ENCODE data around the gene ARHGAP35. TPM values are rescaled to one million over a fixed set of nuclear protein-coding genes. Genes with fewer than 3 reads are reported as not detected.

Gene ARHGAP35
- total RNA-seq, 1 donor from 2014 or later = 29.9 TPM

DNA sequence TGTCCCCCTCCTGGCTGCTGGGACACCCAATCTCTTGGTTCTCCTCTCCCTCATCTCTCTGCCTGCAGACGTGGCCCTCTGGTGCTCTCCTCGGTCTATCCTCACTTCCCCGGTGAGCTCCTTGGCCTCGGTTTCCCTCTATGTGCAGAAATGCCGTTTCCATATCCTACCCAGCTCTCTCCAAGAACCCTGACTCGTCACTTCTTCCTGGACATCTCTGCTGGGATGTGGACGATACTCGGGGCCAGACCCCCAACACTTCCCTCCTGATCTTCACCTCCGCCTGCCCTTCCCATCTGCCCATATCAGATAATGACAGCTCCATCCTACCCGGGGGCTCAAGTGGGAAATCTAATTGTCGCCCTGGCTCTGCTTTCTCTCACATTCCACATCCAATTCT is 18.0 kb upstream of the ARHGAP35 start:
- intact Hi-C loops (cut with micrococcal nuclease) = loop anchor here (5.0 kb wide), 1 partner anchor 55 kb away; the partner anchor contains the start of gene SLC1A5

DNA sequence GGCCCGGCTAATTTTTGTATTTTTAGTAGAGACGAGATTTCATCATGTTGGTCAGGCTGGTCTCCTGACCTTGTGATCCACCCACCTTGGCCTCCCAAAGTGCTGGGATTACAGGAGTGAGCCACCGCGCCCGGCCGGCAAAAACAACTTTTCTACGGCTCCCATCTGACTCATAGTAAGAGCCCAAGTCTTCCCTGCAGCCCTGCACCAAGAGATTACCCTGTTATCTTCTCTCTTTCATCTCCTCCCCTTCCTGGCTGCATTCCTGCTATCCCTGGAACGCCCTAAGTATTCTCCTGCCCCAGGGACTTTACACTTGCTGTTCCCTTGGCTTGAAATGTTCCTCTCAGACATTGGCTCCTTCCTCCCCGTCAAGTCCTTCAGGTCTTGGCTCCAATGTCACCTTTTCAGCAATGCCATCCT is 16.7 kb upstream of the ARHGAP35 start:
- intact Hi-C loops (cut with micrococcal nuclease) = loop anchor here (5.0 kb wide), 1 partner anchor 57 kb away; the partner anchor contains the start of gene SLC1A5

DNA sequence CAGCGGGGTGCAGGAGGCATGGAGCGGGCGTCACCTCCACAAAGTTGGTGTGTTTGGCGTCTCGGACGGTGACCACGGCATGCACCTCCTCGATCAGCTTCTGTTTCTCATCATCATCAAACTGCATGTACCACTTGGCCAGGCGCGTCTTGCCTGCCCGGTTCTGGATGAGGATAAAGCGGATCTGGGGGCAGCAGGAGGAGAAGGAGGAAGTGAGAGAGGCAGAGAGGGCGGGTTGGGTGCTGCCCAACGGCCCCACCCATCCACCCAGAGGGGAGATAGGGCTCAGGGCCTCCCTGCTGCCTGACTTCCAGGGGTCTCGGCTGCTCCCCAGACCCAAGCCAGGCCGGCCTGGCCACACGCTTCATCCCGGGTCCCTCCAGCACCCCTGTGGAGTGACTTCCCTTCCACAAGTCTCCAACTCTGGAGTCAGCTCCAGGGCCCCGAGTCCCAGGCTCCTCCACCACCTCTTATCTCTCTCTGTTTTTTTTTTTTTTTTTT is 14.8 kb upstream of the ARHGAP35 start:
- intact Hi-C loops (cut with micrococcal nuclease) = no loop called here

DNA sequence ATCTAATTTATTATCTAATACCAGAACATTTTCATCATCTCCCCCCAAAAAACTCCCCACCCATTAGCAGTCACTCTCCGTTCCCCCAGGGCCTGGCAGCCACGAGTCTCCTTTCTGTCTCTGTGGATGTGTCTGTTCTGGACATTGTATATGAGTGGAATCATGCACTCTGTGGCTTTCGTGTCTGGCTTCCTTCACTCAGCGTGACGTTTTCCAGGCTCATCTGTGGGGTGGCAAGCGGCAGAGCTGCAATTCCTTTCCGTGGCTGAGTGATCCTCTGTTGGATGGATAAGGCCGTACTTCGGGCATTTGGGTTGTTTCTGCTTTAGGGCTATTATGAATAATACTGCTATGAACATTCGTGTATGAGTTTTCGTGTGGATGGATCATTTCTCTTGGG is 13.3 kb upstream of the ARHGAP35 start:
- intact Hi-C loops (cut with micrococcal nuclease) = no loop called here

DNA sequence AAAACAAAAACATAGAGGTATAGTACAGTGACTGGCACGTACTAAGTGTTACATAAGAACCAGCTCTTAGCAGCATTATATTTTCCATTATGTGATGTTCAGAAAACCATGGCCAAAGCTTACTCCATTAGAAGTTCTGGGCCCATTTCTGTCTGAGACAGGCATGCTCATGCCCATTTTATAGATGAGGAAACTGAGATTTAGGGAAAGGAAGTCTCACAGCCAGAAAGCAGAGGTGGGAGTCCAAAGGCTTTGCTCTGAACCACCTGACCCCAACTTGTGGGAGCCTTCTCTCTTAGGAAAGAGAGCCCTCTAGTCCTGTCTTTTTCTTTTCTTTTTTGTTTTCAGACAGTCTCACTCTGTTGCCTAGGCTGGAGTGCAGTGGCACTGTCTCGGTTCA is 12.4 kb upstream of the ARHGAP35 start:
- intact Hi-C loops (cut with micrococcal nuclease) = no loop called here

DNA sequence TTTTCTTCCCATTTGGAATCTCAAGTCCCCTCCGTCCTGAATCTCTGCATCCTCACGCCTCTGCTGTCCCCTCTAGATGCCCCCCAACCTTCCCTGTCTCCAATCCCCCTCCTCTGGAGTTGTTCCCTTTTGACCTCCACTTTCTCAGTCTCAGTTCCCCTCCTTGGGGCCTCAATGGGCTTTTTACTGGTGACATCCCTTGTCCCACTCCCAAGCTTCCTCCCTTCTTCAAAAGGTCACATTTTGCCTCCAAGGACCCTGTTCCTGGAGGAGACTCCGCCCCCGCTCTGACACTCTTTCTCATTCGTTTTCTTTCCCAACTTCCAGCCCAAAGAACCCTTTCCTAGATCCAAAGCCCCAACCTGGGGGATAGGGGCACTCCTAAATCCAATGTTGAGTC is 11.2 kb upstream of the ARHGAP35 start:
- intact Hi-C loops (cut with micrococcal nuclease) = loop anchor here (1.0 to 2.0 kb wide), 3 partner anchors 11 to 199 kb away; partner anchors contain the start of genes ARHGAP35 and TMEM160

DNA sequence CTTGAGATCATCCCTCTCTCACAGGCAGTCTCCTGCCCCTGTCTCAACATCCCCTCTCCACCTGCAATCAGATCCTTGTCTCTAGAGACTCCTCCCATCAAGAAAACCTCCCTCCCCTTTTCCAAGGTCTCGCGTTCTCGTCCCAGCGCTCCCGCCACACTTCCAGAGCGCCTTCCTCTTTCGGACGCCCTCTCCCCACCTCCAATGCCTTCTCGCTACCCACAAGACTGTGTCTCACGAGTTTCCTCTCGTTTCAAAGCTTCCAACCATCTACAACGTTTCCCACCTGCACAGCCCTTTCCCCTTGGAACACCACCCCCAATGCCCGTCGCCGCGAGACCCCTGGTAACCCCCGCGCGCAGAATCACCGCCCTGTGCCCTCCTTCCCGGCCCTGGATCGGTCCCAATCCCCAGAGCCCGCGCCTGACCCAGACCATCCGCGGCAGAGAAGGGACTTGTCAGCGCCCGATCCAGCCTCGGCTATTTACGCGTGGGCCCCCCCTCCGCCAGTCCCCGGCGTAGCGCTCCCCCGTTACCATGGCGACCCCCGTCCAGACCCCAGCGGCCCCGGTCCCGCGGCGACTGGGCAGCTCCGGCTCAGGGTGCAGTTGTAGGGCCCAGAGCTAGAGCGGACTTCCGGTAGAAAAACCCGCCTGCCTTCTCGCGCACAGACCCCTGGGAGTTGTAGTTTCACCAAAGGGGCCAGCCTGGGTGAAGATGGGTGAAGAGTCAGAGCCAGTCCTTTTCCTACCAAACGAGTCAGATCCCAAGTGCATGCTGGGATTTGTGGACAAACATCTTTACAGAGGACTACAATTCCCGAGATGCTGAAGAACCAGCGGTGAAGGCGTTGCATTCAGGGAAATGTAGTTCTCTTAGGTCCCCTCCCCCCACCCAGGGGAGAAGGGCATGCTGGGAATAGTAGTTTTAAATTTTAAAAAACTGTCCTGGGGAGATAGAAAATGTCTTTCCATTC is 10.3 kb upstream of the ARHGAP35 start, which contains the start of gene AP2S1:
Gene AP2S1 (minus strand): TSS at position 619 of the 976 bp plus-strand sequence. CDS start 80 bp downstream, at position 539.
- intact Hi-C loops (cut with micrococcal nuclease) = loop anchor here (1.0 to 2.0 kb wide), 3 partner anchors 10 to 198 kb away; partner anchors contain the start of genes ARHGAP35 and TMEM160

DNA sequence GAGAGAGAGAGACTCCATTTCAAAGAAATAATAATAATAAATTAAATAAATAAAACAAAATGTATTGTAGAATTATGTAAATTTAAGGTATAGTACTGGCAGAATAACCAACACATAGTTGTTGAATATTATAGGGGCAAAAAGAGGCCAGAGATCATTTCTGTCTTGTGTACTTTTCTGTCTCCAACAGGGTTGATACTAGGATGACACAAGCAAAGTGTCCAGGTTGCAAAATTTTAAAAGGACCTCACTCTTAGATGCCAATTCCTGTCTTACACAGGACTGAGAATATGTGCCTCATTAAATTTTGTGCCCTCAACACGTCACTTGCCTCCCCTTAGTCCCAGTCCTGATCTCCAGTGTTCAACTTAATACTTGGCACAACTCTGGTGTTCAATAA is 8.0 kb upstream of the ARHGAP35 start:
- intact Hi-C loops (cut with micrococcal nuclease) = no loop called here

DNA sequence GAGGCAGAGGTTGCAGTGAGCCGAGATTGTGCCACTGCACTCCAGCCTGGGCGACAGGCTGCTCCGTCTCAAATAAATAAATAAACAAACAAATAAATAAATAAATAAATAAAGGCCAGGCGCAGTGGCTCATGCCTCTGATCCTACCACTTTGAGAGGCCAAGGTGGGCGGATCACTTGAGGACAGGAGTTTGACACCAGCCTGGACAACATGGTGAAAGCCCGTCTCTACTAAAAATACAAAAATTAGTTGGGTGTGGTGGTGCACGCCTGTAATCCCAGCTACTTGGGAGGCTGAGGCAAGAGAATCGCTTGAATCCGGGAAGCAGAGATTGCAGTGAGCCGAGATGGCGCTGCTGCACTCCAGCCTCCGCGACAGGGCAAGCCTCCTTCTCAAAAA is 6.1 kb upstream of the ARHGAP35 start:
- intact Hi-C loops (cut with micrococcal nuclease) = loop anchor here (5.0 kb wide), 1 partner anchor 1508 kb away; the partner anchor contains the start of genes SYNGR4 and TMEM143

DNA sequence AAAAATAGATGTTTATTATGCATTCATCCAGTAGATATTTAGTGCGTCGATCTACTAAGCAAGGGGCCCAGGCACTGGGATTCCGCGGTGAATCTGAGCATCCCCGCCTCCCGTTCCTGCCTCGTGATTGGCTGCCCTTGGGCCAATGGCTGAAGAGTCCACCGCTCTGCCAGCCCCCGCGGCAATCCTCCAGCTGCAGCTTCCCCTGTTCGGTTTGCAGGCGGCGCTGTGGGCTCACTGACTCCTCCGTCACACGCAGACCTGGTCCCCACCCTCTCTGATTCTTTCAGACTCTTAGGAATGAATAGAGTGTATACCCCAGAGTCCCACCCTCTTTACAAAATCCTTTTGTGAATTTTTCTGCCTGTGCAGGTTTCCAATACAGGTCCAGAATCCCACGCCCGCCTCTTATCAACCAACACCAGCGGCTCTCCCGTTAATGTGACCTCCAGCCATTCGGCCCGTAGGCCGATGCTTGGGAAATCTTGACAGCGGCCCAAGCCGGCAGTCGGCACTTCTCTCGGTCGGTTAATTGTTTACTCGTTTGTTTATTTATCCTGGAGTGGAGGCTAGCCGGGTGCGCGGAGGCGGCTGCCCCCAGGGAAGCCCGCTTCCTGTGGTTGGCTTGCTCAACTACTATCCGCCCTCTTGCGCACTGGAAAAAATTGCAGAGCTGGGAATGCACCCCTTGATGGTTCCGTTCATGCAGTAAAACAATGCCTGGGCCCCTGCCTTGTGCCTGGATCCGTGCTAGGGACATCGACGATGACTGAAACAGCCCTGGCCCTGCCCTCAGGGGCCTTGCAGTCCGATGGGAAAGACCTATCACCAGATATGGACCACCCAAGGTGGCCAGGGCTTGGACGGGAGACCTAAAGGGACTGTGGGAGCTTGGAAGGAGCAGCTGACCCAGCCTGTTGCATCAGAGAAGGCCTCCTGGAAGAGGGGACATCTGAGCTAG is 4.5 kb upstream of the ARHGAP35 start:
- intact Hi-C loops (cut with micrococcal nuclease) = loop anchor here (1.0 to 5.0 kb wide), 4 partner anchors 99 to 1506 kb away; partner anchors contain the start of genes SYNGR4, TMEM143 and ZC3H4

DNA sequence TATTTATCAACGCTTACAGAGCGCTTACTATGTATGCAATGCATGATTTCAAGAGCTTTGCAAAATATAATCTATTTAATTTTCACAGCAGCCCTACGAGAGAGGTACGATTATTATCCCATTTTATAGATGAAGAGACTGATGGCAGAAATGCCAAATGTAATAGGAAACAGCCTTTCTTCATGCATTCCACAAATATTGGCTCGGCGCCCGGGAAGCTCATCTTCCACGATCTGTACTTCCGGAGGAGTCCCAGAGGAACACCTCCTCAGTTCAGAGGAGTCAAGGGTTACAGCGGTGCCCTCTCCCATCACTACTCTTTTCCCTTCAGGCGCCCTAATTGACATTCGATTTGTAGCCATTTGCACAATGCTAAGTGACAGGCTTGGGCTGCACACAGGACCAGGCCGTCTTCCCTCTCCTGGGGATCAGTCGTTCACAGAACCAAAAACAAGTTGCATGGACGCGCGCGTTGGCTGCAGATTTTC is 1.1 kb upstream of the ARHGAP35 start:
- intact Hi-C loops (cut with micrococcal nuclease) = loop anchor here (1.0 to 5.0 kb wide), 4 partner anchors 9 to 1503 kb away; partner anchors contain the start of genes AP2S1, SYNGR4 and TMEM143

DNA sequence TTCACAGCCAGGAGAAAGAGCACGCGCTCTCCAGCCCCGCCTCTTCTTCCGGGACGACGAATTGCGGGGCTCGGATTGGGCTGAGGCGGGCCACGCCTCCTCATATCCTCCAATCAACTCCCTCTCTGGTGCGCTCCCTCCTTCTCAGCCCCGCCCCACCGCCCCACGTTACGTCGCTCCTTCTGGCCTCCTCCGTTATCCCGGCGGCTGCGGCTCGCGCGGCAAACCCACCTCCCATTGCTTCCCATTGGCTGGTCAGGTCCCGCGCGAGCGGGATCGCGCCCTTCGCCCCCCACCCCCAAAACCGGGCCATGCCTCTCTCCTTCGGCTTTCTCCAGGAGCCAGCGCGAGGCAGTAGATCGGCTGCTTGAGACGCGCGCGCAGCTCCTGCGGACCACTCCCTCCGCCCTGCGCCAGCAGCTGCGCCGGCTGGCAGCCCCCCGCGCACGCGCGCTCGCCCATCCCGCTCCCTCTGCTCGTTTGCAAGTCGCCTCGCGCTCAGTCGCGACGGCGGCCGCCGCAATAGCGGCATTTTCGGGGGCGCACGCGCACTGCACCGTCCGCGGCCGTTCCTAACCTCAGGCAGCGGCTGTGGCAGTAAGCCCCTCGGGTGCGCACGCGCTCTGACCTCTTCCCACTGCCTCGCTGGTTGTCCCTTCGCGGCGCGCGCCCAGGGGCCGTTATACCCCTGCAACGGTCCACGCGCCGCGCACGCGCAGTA is 512 bp upstream of the ARHGAP35 start:
- intact Hi-C loops (cut with micrococcal nuclease) = loop anchor here (1.0 to 2.0 kb wide), 3 partner anchors 10 to 95 kb away; partner anchors contain the start of gene AP2S1

DNA sequence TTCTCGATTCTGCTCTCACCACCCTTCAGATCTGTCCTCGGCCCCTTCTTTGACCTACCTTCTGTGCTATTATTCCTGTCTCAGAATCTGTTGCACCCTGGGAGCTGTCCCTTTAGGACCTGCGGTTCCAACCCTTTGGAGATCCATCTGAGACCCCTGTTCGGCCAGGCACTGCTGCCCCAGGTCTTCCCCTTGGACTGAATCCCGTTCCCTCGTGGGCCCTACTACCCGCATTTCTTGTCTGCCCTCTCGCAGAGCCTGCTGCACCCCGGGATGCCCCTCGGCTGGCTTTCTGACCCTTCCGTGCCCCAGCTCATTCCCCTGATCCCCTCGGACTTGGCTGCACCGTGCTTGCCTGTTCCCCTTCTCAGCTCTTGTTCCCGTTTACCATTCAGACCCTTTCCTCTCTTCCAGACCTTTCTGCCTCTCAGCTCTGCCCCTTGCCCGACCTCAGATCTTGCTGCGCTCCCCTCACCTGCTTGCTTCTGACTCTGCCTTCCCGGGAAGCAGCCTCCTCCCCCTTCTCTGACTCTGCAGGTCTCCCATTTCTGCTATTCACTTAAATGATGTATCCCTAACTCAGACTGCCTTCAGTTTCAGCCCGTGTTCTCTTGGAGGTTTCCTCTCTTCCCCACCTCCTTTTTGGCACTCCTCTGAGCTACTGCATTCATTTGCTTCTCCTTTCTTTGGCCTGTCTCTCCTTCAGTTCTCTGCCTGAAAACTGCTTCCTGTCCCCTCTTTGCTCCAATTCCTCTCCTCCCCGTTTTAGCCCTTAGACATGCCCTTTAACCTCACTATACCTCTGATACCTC is 1.1 kb downstream of the ARHGAP35 start:
- intact Hi-C loops (cut with micrococcal nuclease) = loop anchor here (2.0 kb wide), 1 partner anchor 75 kb away; no protein-coding TSS in a partner anchor

DNA sequence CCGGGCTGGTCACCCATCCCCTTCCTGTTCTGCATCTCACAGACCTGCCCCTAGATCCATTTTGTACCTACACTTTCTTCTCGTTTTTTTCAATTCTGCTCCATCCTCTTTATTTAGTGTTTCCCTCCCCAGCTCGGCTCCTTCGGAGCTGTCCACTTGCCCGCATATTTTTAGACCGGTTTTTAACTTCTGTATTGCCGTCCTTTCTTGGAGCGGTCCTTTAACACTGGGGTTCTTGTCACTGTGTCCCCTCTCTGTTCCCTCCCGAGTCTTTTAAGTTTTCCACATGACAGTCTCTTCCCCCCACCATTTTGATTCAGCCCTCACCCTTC is 1.7 kb downstream of the ARHGAP35 start:
- intact Hi-C loops (cut with micrococcal nuclease) = no loop called here

DNA sequence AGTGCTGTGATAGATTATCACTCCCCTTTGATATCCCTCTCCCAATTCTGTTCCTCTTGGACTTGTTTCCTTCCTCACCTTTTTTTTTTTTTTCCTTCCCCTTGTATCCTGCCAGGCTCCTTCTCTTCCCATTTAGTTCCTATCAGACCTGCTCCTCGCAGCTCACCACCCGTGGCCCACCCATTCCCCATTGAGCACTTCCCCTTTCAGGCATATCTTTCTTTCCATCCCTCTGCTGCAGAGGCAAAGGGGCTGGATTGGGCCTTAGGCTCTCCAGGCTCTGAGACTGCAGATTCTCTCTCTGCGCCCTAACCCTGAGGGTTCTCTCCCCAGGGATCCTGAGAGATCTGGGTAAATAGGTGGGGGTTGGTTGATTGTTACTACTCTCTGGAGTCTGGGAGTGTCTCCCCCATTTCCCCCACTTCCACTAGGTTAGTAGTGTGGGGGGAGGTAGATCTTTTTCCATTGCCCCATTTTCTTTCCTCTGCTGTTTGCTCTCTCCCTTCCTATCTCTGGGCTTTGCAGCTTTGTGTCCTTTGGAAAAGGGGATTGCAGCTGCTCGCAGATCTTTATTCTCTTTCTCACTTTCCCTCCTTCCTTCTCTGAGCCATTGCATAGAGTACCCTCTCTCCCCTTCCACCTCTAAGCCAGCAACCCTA is 2.3 kb downstream of the ARHGAP35 start:
- intact Hi-C loops (cut with micrococcal nuclease) = no loop called here

DNA sequence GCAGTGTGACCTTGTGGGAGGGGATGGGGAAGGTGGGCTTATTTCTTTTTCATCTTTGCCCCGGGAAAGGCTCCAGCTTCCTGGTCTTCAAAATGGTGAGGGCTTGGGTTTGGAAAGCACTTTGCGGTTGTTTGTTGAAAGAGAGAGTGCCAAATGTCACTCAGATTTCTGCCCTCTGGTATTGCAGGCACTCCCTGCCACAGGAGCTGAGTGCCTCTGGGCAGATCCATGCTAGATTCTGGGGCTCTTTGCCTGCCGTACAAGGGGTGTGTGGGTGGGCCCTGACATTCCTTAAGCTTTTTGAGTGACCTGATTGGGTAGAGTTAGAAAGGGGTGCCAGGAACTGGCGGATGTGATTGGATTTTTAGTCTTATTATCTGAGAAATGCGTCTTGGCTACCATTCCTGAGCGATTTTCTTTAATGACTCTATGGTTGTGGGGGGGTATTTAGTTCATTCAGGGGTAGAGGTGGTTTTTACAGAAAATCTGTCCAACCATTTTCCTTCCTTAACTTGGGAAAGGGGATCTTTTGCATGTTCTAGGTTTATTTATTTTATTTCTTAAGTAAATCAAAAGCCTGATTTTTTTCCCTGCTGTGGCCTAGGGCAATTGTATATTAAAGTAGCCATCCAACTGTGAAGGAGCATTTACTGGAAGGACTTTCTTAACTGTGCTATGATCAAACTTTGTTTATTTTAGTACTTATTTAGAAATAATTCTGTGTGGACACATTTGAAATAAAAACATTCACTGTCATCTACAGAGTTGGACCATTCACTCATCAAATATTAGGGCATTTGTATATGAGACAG is 3.2 kb downstream of the ARHGAP35 start:
- intact Hi-C loops (cut with micrococcal nuclease) = no loop called here

DNA sequence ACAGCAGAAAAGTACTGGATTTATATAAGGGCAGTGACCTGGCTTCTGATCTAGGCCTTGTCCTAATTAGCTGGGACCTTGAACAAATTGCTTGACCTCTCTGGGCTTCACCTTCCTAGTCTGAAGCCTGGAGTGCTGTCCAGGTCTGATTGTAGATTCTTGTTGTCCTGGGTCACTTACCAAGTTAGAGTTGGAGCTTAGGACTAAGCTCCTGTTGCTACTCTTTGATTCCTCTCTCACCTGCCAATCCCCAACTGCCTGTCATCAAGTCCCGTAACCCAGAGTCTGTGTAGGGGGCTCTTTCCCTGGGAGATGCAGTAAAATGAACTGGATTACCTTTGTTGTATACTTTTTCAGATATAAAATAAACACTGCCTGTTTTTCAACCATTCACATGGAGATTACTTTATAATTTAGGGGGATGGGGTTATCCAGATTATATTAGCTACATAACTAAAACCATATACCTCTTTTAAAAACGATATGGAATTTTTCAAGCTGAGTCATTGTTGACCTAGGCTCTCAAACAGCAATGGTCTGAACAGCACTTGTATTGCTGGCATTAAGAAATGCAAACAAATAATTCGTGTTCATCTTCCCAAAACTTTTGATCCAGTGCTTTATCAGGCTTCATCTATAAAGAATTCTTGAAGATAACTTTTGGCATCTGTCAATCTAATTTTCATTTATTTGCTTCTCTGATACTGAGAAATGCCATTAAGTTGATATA is 5.8 kb downstream of the ARHGAP35 start:
- intact Hi-C loops (cut with micrococcal nuclease) = no loop called here

All from T-helper 2 cell treated with Interferon-gamma antibody and Interleukin-4, amounts not matched to agents 100 ng/mL and 5 ng/mL, for 36 hours (primary cell).